Measurements from ENCODE around the gene SETD1A.

- TF ChIP-seq CTCF (conservative IDR thresholded peaks at IDR 0.05) (no peak), EZH2 (IDR thresholded peaks at IDR 0.05; ENCODE audit: low read depth) (no peak)
Measured at GRCh38 chr16:30942426-30942806, 15.1 kb upstream of the SETD1A start.

All from PC-9 (cell line).